Measurements from ENCODE around the gene FGF8.

The FGF8 gene

DNA sequence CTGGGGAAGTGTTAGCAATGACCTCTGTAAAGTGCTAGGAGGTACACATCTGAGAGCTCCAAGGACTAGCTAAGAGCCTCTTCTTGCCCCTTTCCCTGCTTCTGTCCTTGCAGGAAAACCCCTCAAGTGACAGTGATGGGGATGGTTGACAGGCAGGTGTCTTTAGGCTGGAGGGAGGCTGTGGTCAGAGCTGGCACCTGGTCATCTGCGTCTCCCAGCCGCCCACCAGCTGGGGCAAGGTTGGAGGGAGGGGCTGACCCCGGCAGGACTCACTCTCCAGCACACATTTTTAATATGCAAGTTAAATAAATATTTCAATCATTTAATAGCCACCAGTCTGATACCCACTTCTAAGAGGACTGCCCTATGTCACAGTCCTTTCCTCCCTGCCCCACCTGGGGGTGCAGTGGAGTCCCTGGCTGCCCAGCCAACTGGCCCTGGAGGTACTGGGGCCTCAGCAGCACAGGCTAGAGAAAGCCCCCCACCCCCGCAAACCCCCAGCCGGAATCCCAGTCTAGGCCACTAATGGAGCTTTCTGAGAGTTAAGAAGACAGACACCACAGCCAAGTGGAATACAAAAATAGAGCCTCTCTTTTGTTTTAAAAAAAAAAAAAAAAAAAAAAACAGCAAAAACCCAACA, 6.3 kb downstream of the FGF8 start:
- no peak for DNase-seq (ENCODE audit: low read depth)
- TF ChIP-seq, protein P1, sequence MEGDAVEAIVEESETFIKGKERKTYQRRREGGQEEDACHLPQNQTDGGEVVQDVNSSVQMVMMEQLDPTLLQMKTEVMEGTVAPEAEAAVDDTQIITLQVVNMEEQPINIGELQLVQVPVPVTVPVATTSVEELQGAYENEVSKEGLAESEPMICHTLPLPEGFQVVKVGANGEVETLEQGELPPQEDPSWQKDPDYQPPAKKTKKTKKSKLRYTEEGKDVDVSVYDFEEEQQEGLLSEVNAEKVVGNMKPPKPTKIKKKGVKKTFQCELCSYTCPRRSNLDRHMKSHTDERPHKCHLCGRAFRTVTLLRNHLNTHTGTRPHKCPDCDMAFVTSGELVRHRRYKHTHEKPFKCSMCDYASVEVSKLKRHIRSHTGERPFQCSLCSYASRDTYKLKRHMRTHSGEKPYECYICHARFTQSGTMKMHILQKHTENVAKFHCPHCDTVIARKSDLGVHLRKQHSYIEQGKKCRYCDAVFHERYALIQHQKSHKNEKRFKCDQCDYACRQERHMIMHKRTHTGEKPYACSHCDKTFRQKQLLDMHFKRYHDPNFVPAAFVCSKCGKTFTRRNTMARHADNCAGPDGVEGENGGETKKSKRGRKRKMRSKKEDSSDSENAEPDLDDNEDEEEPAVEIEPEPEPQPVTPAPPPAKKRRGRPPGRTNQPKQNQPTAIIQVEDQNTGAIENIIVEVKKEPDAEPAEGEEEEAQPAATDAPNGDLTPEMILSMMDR (IDR thresholded peaks at IDR 0.05; ENCODE audit: control insufficient read depth, insufficient read depth, low read depth, low read length, missing control alignments) = no peak
- H3K4me3 ChIP-seq (ENCODE audit: control insufficient read depth, low read depth, low read length) = no peak overlapping the region

DNA sequence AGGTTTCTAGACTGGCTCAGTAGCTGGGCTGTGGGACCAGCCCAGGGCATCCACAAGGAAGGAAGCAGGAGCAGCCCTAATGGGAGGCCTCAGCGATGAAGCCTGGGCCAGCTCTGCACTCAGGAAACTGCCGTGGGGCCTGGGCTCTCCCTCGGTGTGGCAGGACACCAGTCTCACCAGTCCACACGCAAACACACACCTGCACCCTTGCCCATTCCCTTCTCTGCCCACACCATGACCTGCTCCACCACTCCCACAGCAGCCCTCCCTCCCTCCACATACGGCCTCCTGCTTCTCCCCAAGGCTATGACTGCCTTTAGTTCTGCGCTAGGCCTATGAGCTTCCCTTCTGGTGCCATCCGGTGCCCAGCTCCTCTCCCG, 7.1 kb downstream of the FGF8 start:
- H3K4me3 ChIP-seq (ENCODE audit: control insufficient read depth, low read depth, low read length) = no peak overlapping the region
- DNase-seq (ENCODE audit: low read depth) = no peak
- TF ChIP-seq, protein P1 (IDR thresholded peaks at IDR 0.05; ENCODE audit: control insufficient read depth, insufficient read depth, low read depth, low read length, missing control alignments) = no peak

DNA sequence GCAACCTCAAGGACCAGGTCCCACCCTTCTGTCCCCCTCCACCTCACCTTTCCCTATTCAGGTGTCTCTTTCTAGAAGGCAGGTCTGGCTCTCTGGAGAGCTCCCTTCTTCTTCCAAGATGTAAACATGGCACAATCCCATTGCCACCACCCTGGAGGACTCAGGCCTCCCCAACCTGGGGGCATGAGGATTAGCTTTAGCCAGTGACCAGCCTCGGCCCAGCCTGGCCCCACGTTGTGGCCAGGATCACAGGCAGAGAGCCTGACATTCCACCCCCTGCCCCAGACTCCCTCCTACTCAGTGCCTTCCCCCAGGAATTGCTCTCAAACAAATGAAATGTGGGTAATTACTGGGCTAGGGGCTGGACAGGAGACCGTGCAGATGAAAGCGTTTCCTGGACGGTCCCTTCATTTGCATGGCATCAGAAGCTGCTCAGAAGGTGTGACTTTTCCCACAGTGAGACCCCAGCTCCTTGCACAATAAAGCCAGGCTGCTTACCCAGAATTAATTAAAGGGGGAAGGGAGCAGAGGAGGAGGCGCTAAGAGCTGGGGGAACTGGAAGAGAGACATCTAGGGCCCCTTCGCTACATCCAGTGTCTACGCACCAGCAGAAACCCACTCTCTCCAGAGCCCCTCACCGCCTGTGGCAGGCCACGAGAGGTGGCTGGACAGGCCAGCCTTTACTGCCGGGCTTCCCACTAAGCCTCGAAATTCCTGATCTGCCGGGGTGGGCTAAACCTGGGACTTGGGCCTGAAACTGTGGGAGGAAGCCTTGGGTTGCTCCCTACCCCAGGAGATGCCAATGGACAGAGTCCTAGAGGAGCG, 7.7 kb downstream of the FGF8 start:
- TF ChIP-seq, protein P1 (IDR thresholded peaks at IDR 0.05; ENCODE audit: control insufficient read depth, insufficient read depth, low read depth, low read length, missing control alignments) = no peak
- H3K4me3 ChIP-seq (ENCODE audit: control insufficient read depth, low read depth, low read length) = no peak overlapping the region
- no peak for DNase-seq (ENCODE audit: low read depth)

DNA sequence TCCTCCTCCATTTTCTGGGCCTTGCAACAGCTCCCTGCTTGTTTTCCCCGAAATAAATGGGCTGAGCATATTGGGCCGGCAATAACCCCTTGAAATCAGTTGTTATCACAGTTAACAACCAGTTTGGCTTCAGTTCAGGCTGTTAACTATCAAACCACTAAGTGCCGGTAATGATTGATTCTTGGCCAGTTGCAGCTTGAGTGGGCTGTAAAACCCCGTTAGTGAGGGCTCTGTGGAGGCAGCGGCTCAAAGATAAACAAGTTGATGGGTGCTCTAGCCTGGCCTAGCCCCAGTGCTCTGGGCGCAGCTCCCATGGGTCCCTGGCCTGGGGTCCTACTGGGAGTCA, 8.3 kb downstream of the FGF8 start:
- TF ChIP-seq, protein P1 (IDR thresholded peaks at IDR 0.05; ENCODE audit: control insufficient read depth, insufficient read depth, low read depth, low read length, missing control alignments) = no peak
- no peak overlapping the region for H3K4me3 ChIP-seq (ENCODE audit: control insufficient read depth, low read depth, low read length)
- no peak for DNase-seq (ENCODE audit: low read depth)

DNA sequence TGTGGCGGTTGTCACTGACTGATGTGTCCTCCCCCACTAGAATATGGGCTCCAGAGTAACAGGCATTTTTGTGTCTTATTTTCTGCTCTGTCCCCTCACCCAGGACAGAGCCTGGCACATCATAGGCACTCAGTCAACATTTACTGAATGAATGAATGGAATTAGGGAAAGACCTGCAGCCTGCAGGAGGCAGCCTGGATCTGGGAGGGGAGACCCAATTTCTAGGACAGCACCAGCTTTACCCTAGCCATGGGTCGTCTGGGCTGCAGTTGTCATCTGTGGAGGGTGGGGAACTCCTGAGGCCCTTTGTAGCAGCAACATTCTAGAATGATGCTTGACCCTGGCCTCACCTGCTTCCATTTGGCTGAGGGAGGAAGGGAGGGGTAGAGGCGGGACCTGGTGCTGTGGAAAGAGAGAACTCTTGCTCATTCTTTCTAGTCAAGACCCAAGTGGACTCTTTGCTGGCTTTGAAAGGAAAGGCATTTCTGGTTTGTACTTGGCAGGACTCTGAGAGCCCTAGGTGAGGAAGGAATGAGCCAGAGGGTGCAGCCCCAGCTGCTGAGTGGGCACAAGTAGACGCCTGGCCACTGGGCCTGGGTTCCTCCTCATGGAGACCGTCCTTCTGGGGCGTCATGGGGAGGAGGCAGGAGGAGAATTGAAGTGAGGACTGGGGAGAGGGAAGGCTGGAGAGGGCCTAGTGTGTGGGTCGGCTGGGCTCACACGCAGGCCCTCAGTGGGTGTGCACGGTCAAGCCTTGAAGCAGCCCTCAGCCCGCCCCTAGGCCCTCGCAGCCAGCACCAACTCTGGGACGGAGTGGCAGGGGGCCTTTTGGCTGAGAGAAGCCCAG, 8.9 kb downstream of the FGF8 start:
- TF ChIP-seq, protein P1 (IDR thresholded peaks at IDR 0.05; ENCODE audit: control insufficient read depth, insufficient read depth, low read depth, low read length, missing control alignments) = no peak
- DNase-seq (ENCODE audit: low read depth) = no peak
- no peak overlapping the region for H3K4me3 ChIP-seq (ENCODE audit: control insufficient read depth, low read depth, low read length)

DNA sequence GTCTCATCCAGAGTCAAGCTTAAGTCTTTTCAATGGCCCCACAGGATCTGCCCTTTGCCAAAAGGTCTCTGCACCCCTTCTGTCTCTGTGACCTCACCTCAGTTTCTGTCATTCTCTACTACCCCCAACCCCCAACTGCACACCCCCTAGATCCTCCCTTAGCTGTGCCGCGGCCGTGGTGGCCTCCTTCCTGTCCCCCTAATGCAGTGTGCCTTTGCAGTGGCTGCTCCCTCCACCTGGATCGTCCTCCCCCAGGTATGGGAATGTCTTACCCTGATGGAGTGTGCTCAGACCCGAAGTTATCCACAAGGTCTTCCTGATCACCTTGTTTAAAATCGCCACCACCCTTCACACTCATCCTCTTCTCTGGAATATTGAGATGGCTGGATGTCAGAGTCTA, 9.6 kb downstream of the FGF8 start:
- H3K4me3 ChIP-seq (ENCODE audit: control insufficient read depth, low read depth, low read length) = no peak overlapping the region
- DNase-seq (ENCODE audit: low read depth) = no peak
- TF ChIP-seq, protein P1 (IDR thresholded peaks at IDR 0.05; ENCODE audit: control insufficient read depth, insufficient read depth, low read depth, low read length, missing control alignments) = no peak
